Brain pericyte (primary cell): ENCODE data around the gene KCNN3.

ENCODE experiments used
- DNase-seq: peaks from one replicate; pipeline ENCODE4 v3.0.0-alpha.2; 2012; ENCODE audit warnings: low read depth, low spot score

The KCNN3 gene

DNA sequence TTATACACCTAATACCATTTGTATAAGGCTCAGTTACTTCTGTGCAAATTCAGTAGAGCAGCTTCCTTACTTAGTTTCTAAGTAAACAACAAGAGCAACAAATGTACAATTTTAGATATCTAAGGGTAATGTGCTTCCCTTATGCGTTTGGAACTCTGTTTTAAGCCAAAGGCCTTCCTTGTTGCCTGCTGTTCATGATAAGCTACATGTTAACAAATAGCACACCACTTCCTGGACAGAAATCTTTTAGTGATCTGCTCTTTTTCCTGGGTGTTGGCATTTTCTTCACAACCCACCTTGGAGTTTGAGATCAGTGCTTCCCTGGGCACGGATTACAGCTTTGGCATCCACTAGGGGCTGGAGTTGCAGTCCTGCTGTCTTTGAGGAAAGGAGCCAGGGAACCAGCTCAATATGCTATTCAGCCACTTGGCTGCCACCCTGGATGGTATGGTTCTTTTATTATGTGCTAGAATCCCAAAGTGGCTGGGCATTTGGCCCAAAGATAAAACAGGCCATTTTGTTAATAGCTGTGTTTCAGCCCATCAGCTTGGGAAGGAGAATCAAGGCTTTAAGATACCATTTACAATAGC lies 206.5 kb downstream of the KCNN3 start:
- DNase-seq: no peak

DNA sequence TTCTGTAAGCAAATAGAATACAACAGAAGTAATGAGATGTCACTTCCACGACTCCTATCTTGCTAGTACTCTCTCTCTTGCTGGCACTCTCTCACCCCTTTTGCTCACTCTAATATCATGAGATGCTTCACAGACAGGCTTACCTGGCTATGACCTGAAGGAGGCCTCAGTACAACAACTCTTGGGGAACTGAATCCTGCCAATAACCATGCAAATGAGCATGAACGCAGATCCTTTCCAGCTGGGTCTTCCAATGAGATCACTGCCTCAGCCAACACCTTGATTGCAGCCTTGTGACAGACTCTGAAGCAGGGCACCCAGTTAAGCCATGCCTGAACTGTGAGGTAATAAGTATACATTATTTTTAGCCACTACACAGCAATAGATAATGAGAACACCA lies 209.0 kb downstream of the KCNN3 start:
- DNase-seq: no peak

DNA sequence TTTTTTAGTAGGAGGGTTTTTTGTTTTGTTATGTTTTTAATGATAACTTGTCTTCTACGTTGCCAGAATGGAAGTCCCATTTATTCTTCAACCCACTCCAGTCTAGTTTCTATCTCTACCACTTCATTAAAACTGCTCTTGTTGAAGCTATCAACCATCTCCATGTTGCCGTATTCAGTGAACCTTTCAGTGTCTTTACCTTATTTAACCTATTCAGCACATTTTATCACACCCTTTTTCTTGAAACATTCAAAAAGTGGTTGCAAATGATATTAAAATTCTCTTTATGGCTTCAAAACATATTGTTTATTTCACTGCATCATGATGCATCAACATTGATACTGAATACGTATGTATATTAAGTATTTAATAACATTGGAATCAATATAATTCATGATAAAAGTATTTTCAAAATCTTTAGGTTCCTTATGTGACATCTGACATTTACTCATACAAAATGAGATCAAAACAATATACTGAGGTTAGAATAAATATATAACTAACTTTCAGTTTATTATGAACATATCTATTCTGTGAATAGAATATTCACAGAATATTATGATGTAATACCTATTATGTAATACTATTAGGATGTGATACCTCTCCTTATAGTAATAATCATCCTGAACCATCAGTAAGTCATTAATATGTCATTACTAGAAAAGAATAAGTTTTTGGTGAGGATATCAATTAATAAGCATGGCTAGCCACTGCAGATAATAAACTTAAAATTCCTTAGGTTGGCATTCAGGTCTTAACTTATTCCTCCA lies 210.1 kb downstream of the KCNN3 start:
- no peak for DNase-seq

DNA sequence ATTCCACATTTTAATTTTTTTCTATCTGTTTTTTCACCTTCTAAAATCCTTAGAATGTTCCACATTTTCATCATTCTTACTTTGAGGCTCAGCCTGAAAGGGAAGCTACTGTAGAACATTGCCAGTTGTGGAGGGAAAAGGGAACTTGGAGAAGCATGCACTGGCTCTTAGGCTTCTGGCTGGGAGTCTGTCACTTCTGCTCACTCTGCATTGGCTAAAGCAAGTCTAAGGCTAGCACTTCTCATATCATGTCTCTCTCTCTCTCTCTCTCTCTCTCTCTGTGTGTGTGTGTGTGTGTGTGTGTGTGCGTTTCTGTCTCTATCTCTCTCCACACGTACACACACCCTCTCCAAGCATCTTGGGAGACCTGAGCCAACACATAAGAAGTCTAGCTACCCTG lies 212.5 kb downstream of the KCNN3 start:
- DNase-seq: no peak

DNA sequence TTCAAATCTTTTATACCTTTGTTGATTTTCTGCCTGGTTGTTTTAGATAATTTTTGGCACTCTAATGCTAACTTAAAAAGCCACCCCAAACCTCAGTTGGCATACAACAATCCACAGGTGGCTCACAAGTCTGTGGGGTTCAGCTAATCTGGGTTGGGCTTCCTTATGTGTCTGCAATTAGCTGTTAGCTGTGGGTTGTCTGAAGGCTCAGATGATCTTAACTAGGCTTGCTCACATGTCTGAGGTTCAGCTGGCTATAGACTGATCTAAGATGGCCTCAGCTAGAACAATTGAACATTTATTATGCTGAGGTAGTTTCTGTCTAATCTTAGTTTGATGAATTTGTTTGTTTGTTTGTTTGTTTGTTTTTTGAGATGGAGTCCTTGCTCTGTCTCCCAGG lies 217.2 kb downstream of the KCNN3 start:
- no peak for DNase-seq
